ENCODE data around the gene SULT4A1.

GRCh38 chr22:43862882-43863202 lies 529 bp upstream of the SULT4A1 start:
- TF ChIP-seq REST (IDR thresholded peaks at IDR 0.05; ENCODE audit: insufficient read depth in 1 of 2, low read depth in 2 of 2, low read length in 2 of 2) (no peak), SIN3A (IDR thresholded peaks at IDR 0.05; ENCODE audit: borderline replicate concordance, insufficient read depth, low read length) (no peak), POLR2AphosphoS5 (IDR thresholded peaks at IDR 0.05; ENCODE audit: low read depth, low read length) (no peak)

Data from PFSK-1 (cell line).